Spleen (tissue), 7 donors: ENCODE results near the gene THSD4.

Experiments
- POLR2A ChIP-seq, 3 donors: fragments of 450-650 bp; IDR thresholded peaks; one replicate each; pipeline ENCODE4 v1.5.1; 2017; ENCODE audit warnings: antibody characterized with exemption in 3 of 3, mild to moderate bottlenecking in 1 of 3
- POLR2AphosphoS5 ChIP-seq, 3 donors: sonication (generic); formaldehyde crosslinking; IDR thresholded peaks; one replicate each; pipeline ENCODE4 v1.5.1; 2017; ENCODE audit warnings: antibody characterized with exemption in 3 of 3
- TF ChIP-seq, protein P1 (sequence below), 11 experiments: fragments of 200-600 bp in 7 of 11; fragments of 450-650 bp in 4 of 11; sonication (generic) in 4 of 11; IDR thresholded peaks in 8 of 11; conservative IDR thresholded peaks in 3 of 11; 1 replicate in 7 of 11; 2 replicates in 4 of 11; pipeline versions ENCODE4 v1.4.0 to v1.8.0; 2016 to 2021; ENCODE audit warnings: antibody characterized with exemption in 11 of 11, inconsistent platforms in 4 of 11, mild to moderate bottlenecking in 1 of 11
- donor health status: DM: no; HTN: no; CAD: no; lungs with moderate emphysema.
- donor health status: DM: no; HTN: no; CAD: no.
- donor health status: DM: no; HTN: no; CAD: no.

DNA sequence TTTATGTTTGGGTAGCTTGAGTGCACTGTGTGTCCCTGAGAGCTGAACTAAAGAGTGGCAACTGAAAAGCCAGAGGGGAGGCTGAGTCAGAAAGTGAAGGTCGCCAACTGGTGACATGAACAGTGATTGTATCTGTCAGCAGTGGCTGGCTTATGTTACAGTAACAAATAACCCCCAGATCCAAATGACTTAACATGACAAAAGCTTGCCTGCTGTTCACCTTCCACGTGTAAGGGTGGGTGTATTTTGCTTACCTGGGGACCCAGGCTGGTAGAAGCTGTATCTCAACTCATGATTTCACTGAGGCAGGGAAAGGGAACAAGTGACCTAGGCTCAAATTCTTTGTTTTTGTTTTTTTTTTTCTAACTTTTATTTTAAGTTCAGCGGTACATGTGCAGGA lies 147.3 kb downstream of the THSD4 start:
- TF ChIP-seq, protein P1, sequence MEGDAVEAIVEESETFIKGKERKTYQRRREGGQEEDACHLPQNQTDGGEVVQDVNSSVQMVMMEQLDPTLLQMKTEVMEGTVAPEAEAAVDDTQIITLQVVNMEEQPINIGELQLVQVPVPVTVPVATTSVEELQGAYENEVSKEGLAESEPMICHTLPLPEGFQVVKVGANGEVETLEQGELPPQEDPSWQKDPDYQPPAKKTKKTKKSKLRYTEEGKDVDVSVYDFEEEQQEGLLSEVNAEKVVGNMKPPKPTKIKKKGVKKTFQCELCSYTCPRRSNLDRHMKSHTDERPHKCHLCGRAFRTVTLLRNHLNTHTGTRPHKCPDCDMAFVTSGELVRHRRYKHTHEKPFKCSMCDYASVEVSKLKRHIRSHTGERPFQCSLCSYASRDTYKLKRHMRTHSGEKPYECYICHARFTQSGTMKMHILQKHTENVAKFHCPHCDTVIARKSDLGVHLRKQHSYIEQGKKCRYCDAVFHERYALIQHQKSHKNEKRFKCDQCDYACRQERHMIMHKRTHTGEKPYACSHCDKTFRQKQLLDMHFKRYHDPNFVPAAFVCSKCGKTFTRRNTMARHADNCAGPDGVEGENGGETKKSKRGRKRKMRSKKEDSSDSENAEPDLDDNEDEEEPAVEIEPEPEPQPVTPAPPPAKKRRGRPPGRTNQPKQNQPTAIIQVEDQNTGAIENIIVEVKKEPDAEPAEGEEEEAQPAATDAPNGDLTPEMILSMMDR (IDR thresholded peaks at IDR 0.05 in 8 of 11, conservative IDR thresholded peaks at IDR 0.05 in 3 of 11): no peak
- TF ChIP-seq POLR2AphosphoS5 (IDR thresholded peaks at IDR 0.05) (no peak), POLR2A (IDR thresholded peaks at IDR 0.05) (no peak)
